Activated CD4-positive, alpha-beta T cell treated with anti-CD3 and anti-CD28 coated beads, Interleukin-2, Interleukin-6, amounts not matched to agents 100 ng/mL and 50 ng/mL, durations not matched to agents 16 hours and 8 hours (primary cell): ENCODE results near the gene PRKCH.

ENCODE experiments used
- DNase-seq: peaks from one replicate; pipeline ENCODE4 v3.0.0-alpha.2; 2020

Gene PRKCH

DNA sequence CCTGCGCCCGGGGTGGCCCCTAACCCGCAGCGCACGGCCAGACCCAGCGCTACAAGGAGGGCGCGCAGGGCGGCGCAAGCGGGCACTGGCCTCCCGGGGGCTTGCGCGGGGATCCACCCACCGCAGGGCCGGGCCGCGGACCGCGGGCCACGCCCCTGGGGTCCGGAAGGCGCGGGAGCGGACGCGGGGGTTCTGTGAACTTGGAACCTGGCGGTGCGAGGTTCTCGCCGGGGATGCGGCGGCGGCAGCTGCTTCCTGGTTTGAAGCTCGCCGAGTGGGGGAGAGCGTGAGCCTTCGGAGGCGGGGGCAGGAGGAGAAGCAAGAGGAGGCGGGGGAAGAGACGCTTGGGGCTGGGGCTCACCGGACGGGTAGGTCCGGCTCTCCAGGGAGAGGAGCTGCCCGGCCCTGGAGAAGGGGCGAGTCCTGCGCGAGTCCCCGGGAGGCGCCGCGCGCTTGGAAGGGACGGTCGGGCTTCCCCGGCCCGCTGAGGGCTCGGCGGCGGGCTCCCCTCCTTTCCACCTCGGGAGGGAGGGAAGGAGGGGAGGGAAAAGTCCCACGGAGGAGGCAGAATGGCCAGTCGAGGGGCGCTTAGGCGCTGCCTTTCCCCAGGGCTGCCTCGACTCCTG, at the start of gene PRKCH:
Gene PRKCH (plus strand): TSS at position 195 of the 626 bp plus-strand sequence. CDS start 523 bp downstream, outside the sequence.
- peak; percentile 91 for DNase-seq

- no peak for DNase-seq
Observed at GRCh38 chr14:61277232-61277631, 44.1 kb upstream of the PRKCH start.

DNA sequence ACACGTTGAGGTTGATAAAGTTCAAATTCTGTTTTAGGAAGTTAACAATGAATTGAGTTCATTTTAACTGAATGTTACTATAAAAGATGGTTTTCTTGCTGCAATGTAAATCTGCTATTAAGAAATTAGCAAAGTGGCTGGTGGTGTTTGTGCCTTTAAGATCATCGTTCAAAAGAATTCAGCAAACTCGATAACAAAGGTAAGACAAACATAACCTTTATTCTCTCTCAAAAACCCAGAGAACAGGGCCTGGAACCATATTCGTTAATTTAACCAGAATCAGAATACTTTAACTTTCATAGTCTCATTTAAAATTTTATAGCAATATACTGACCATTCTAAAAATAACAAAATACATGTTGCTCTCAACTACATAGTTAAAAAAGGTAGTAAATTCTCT, 43.6 kb upstream of the PRKCH start:
- no peak for DNase-seq

DNA sequence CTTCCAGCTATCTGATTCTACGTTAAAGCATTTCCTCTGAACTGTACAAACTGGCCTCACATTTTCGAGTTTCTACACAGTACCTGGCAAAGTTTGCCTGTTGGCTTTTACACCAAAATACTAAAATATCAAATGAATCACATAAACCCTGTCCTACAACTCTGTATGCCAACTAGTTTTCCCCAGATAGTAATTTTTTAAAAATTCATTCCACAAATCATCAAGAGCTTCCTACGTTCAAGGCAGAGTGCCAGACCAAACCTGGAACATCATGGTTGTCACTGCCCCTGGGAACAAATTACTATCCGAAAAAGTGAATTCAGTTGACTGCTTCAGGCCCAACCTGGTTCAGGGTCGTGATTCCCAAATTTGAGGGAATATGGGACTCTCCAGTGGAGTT, 42.3 kb upstream of the PRKCH start:
- DNase-seq: no peak

DNA sequence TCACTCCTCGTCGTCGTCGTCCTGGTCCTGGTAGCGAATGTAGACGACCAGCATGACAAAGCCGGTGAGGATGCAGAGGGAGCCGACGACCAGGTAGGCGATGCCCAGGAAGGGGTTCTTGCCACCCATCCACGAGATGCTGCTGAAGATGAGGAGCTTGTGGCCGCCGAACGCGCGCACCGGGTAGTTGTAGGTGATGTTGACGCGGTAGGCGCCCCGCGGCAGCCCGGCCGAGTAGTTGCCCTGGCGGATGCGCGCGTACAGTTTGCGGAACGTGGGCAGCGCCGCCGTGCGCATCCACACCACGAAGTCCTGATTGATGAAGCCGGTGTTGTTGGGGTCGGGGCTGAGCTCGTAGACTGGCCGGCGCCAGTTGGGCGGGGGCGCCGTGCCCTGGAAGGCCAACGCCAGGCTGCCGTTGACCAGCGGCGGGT, 41.3 kb upstream of the PRKCH start:
- DNase-seq: peak; percentile 29

GRCh38 chr14:61280526-61281185, 40.7 kb upstream of the PRKCH start:
- peak; percentile 84 for DNase-seq

GRCh38 chr14:61281186-61281947, 40.0 kb upstream of the PRKCH start, which contains the start of gene TMEM30B:
Gene TMEM30B, minus strand, starts transcription at chr14:61281338. Its CDS starts 191 bp downstream, at chr14:61281147.
- DNase-seq: no peak

- no peak for DNase-seq
Observed at GRCh38 chr14:61281948-61282275, 39.5 kb upstream of the PRKCH start.

GRCh38 chr14:61282746-61283145, 38.6 kb upstream of the PRKCH start:
- no peak for DNase-seq

DNA sequence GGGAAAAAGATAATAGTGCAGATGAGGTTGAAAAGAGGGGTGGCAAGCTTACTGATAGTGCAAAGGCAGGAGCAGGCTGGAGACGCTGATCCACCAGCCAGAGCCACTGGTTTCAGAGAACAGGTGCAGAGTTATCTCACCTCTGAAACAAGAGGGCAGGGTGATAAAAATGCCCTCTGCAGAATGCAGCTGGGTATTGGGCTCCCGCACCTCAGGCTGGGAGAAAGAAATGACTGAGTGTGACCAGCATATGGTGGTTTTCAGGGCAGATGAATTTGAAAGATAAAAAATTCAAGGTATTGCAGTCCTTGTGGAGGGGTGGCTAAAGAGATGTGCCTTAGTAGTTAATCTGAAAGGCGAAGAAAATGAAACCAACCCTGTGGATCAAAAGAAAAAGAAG, 37.4 kb upstream of the PRKCH start:
- peak; percentile 49 for DNase-seq

GRCh38 chr14:61285364-61285763, 36.0 kb upstream of the PRKCH start:
- DNase-seq: no peak

GRCh38 chr14:61287196-61287595, 34.2 kb upstream of the PRKCH start:
- DNase-seq: no peak

DNA sequence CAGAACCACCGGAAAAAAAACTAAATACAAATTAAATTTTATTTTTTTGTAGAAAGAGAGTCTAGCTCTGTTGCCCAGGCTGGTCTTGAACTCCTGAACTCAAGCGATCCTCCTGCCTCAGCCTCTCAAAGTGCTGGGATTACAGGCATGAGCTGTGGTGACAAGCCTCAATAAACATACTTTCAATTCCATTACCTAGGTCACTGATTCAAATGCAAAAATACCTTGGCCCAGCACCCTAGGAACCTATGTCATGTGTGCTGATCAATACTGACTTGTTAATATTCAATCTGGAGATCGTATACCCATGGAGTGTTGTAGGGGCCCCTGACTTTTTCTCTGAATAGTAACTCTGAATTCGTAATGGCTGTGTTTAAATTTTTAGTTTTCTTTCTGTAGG, 33.2 kb upstream of the PRKCH start:
- DNase-seq: no peak

DNA sequence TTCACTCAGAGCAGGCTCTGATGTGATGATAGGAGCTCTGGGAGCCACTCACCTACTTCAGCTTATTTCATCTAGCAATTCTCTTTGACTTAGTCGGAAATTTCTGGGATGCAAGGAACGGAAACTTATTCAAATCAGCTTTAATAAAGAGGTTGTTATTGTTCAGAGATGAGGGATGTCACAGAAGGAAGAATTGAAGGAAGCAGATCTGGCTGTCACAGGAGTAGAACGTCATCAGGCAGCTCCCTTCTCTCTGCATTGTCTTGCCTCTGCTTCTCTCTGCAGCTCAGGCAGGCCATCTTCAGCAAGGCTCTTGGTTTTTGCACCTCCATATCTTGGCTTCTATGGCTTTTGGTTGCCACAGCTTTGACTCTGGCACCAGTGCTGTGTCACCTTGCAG, 32.7 kb upstream of the PRKCH start:
- no peak for DNase-seq

DNA sequence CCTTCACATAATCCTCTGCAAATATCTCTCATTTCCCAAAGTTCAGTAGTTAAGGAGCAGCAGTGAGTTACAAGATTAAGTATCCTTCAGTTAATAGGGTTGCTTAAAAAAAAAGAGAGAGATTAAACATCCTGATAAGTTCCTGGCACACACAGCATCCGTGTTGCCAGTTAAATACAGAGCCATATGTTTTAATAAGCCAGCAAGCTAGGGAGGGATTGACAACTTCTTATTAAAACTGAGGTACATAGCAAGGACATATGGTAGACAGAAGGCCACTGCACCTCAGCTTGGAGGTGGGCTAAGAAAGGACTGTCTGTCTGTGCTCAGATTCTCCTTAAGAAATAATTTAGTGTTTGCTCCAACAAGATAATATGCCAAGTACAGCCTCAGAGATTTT, 30.7 kb upstream of the PRKCH start:
- DNase-seq: no peak

DNA sequence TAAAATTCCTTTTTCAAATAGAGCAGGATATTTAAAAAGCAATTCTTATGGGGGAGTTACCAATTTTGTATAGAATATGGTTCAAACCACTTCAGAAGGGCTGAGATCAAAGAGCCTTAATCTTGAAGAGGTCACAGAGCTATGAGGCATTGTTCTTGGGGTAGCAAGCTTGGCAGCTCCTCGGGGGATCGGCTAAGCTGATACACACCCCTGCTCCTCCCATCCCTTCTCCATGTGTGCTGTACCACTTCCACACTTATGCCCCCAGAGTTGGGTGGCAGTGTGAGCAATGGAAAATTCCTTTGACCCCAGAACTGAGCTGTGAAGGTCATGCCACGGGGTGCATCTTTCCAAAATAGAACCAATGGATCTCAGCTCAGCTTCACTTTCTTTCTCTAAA, 25.2 kb upstream of the PRKCH start:
- no peak for DNase-seq

DNA sequence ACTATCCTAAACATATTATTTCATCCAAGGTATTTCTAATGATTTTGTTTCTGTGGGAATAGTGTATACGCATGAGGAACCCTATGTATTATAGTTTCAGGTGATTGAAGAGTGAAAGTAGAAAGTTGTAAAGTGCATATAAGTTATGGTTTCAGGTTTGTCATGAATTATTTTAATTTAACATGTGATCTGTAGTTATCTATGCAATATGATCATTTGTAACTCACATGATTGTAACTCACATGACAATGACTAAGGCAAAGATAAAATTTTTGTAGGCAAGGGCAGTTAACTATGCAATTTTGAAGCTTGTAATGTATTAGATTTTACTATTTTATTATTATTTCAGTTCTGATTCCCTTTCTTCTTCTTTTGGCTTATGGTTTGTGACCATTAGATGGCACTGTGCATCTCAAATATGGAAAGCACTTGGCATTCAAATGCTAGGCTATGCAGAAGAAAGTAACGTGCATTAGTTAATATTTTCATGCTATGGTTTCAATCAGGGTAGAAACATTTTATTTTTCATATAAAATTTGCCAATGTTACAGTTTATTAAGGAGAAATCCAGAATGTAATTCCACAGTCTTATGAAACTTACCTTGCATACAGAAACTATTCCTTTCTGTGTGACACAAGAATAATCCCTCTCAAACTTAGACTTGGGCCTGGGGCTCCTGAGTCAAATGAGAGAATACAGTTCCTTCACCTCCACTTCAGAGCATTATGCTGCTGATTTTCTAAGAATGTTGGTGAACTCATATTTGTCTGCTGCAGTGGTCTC, 24.5 kb upstream of the PRKCH start:
- DNase-seq: peak; percentile 59

GRCh38 chr14:61297581-61297980, 23.8 kb upstream of the PRKCH start:
- DNase-seq: no peak

GRCh38 chr14:61298824-61299223, 22.6 kb upstream of the PRKCH start:
- no peak for DNase-seq

DNA sequence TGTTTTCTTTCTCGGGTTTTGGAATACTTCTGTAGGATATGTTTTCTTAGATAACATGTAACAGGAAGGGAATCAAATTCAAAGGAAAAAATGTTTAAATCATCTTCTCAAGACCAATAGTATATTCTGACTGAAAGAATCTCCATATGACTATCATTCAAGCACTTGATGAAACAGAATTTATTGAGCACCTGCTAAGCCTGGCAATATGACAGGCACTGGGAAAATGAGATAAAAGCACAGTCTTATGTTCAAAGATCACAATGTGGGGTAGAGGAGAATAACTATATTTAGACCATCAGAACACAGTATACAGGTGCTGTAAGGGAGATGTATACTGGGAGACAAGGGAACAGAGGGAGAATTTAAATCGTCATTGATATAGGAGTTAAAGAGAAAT, 21.2 kb upstream of the PRKCH start:
- DNase-seq: no peak

GRCh38 chr14:61300754-61301153, 20.6 kb upstream of the PRKCH start:
- no peak for DNase-seq

- DNase-seq: no peak
Observed at GRCh38 chr14:61304688-61305087, 16.7 kb upstream of the PRKCH start.

GRCh38 chr14:61308198-61308597, 13.2 kb upstream of the PRKCH start:
- DNase-seq: no peak
